ENCODE measurements around the gene AK6. TPM values are rescaled to one million over a fixed set of nuclear protein-coding genes. Genes with fewer than 3 reads are reported as not detected.

Gene AK6
- total and polyA plus RNA-seq, 9 of the 15 experiments (the other 6 are each of a cell fraction or from before 2014, with no cell fraction given), result 84.6 to 669 (median 143) TPM

DNA sequence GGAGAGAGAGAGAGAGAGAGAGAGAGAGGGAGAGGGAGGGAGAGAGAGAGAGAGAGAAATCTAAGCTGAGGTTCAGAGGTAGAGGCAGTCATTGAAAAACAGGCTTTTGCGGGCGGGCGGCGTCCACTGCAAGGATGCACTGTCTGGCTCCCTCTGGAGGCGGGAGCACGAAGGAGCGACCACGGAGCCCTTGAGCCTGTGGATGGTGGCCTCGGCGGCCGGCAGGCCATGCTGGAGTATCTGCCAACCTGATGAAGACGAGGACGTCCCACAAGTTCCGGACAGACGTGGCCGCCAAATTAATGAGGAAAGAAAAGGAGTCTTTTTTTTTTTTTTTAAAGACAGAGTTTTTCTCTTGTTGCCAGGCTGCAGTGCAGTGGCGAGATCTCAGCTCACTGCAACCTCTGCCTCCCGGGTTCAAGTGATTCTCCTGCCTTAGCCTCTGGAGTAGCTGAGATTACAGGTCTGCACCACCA is 34.5 kb downstream of the AK6 start:
- intact Hi-C loops (cut with micrococcal nuclease), result loop anchor here (1.0 to 10.0 kb wide), 3 partner anchors 68 to 310 kb away; no protein-coding TSS in a partner anchor
- FAIRE-seq (peak; percentile 29), ATAC-seq (peak; percentile 93), DNase-seq (ENCODE audit: extremely low read depth in 1 of 4, low spot score in 3 of 4) (peak; percentile 51 to 89 (median 70))
- H3K4me2 ChIP-seq (ENCODE audit: insufficient read depth, low read length), result no peak overlapping the region
- H3K9me1 ChIP-seq (ENCODE audit: control insufficient read depth, insufficient read depth, low read length), result no peaks in the 10 kb centered on the region
- no peak overlapping the region for H3K4me3 ChIP-seq
- peak overlapping the region; percentile 67 for H2AFZ ChIP-seq (ENCODE audit: low read depth, low read length)
- no peak overlapping the region for H3K27ac ChIP-seq (ENCODE audit: extremely low read depth, low read depth, low read length)
- peaks cover 7 to 33% of the 10 kb centered on the region in 2 experiments; a peak in 4 of 5 replicates for H3K4me1 ChIP-seq (replicated peaks in 1 of 2; ENCODE audit: control insufficient read depth in 2 of 2, insufficient read depth in 2 of 2, low read length in 2 of 2)
- ChIA-PET CTCF (ENCODE audit: low intra/inter-chr PET ratio) (interaction anchor here (0.5 to 0.6 kb wide), 2 partner anchors 61 to 1049 kb away, joined by 3 to 6 read pairs; no protein-coding TSS in a partner anchor), POLR2A (interaction anchor here (0.6 to 2.0 kb wide), 4 partner anchors 9 to 166 kb away, joined by 3 to 8 read pairs (median 4); no protein-coding TSS in a partner anchor)
- H4K20me1 ChIP-seq (replicated peaks; ENCODE audit: control insufficient read depth, insufficient read depth, low read length), result no peaks in the 10 kb centered on the region
- WGBS (ENCODE audit: insufficient coverage, low coverage, missing lambda C conversion rate), result 14% methylated on average over 15 of the region's 18 CpGs
- no peaks in the 10 kb centered on the region for H3K27me3 ChIP-seq (ENCODE audit: control insufficient read depth in 2 of 2, insufficient read depth in 2 of 2, low read length in 2 of 2)
- H3K36me3 ChIP-seq (ENCODE audit: control insufficient read depth, insufficient read depth, low read length), result no peaks in the 10 kb centered on the region
- in situ Hi-C loops (cut with MboI), result no loop called here
- no TSS peak for BruUV-seq (replicated peaks)
- H3K9ac ChIP-seq (ENCODE audit: insufficient read depth in 1 of 2, low read depth in 2 of 2, low read length in 2 of 2), result no peak overlapping the region; a peak in 1 of 4 replicates
- H3K9me3 ChIP-seq (replicated peaks; ENCODE audit: control insufficient read depth, insufficient read depth, low read depth, low read length), result no peaks in the 10 kb centered on the region
- H3K79me2 ChIP-seq (ENCODE audit: control insufficient read depth, insufficient read depth, low read length), result peaks cover 14% of the 10 kb centered on the region; the same call in 2 of the 3 replicates
- no peak for TF ChIP-seq ZBTB17 (CRISPR knock-in tag; IDR thresholded peaks at IDR 0.05)
- peak; percentile 23; the same call in 1 of the 2 replicates for TF ChIP-seq NFIC (IDR thresholded peaks at IDR 0.05)
- TF ChIP-seq ZFX (CRISPR knock-in tag; IDR thresholded peaks at IDR 0.05), result 0 out of 2 replicates have a peak, but pooled peaks have one; percentile 18
- TF ChIP-seq ZNF766 (CRISPR knock-in tag; conservative IDR thresholded peaks at IDR 0.05), result no peak
- TF ChIP-seq, protein P1, sequence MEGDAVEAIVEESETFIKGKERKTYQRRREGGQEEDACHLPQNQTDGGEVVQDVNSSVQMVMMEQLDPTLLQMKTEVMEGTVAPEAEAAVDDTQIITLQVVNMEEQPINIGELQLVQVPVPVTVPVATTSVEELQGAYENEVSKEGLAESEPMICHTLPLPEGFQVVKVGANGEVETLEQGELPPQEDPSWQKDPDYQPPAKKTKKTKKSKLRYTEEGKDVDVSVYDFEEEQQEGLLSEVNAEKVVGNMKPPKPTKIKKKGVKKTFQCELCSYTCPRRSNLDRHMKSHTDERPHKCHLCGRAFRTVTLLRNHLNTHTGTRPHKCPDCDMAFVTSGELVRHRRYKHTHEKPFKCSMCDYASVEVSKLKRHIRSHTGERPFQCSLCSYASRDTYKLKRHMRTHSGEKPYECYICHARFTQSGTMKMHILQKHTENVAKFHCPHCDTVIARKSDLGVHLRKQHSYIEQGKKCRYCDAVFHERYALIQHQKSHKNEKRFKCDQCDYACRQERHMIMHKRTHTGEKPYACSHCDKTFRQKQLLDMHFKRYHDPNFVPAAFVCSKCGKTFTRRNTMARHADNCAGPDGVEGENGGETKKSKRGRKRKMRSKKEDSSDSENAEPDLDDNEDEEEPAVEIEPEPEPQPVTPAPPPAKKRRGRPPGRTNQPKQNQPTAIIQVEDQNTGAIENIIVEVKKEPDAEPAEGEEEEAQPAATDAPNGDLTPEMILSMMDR (IDR thresholded peaks at IDR 0.05 in 2 of 3, conservative IDR thresholded peaks at IDR 0.05 in 1 of 3; ENCODE audit: insufficient read depth in 2 of 3, low read depth in 1 of 3, low read length in 3 of 3), result peak; percentile 80 to 93 (median 82)
- TF ChIP-seq PTTG1 (tag; IDR thresholded peaks at IDR 0.05; ENCODE audit: low read depth), result no peak
- TF ChIP-seq, protein P2, sequence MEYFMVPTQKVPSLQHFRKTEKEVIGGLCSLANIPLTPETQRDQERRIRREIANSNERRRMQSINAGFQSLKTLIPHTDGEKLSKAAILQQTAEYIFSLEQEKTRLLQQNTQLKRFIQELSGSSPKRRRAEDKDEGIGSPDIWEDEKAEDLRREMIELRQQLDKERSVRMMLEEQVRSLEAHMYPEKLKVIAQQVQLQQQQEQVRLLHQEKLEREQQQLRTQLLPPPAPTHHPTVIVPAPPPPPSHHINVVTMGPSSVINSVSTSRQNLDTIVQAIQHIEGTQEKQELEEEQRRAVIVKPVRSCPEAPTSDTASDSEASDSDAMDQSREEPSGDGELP (CRISPR knock-in tag; IDR thresholded peaks at IDR 0.05; ENCODE audit: borderline replicate concordance), result peak; percentile 46; the same call in 1 of the 2 replicates
- TF ChIP-seq HNRNPL (IDR thresholded peaks at IDR 0.05; ENCODE audit: low read depth, low read length), result no peak
- no peak for TF ChIP-seq GATAD2B (IDR thresholded peaks at IDR 0.05; ENCODE audit: borderline replicate concordance)

Data from K562 (cell line).